ENCODE data around the gene MOB3B.

Gene MOB3B

DNA sequence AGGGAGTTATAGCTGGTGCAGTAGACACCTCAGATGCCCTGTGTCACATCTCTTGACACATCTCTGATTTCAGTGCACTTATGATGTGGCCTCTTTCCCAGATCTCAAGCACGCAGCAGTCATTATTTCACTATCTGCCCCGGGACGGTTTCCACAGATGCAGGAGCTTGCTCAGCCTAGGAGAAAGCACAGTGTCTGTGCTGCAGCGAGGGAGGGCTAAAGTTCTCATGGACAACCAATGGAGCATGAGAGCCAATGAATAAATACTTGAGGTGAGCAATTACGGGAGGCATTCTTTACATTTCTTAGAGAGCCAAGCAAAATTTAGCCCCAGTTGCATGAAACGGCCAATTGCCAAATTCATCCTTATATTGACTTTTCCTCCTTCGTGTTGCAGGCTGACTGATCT lies 7.4 kb upstream of the MOB3B start:
- TF ChIP-seq PRDM6 (tag by site-specific recombination; IDR thresholded peaks at IDR 0.05) = no peak
- Histone ChIP-seq H3K27ac (ENCODE audit: extremely low read depth, low read depth, low read length) (no peak overlapping the region), H3K4me3 (ENCODE audit: low read depth, low read length) (no peak overlapping the region), H3K4me1 (ENCODE audit: control insufficient read depth, insufficient read depth, low read length) (peaks cover 11% of the 10 kb centered on the region; the same call in 1 of the 2 replicates), H3K36me3 (ENCODE audit: control insufficient read depth in 2 of 2, insufficient read depth in 1 of 2, low read length in 2 of 2) (no peaks in the 10 kb centered on the region), H3K9me3 (ENCODE audit: control insufficient read depth, insufficient read depth, low read depth, low read length) (no peaks in the 10 kb centered on the region)
- ChIA-PET CTCF (interaction anchor here (2.7 kb wide), 1 partner anchor 204 kb away, joined by 11 read pairs; no protein-coding TSS in a partner anchor), POLR2A (no interaction called here)

- Histone ChIP-seq H3K27ac (ENCODE audit: extremely low read depth, low read depth, low read length) (no peak overlapping the region), H3K36me3 (ENCODE audit: control insufficient read depth in 2 of 2, insufficient read depth in 1 of 2, low read length in 2 of 2) (no peaks in the 10 kb centered on the region), H3K4me1 (ENCODE audit: control insufficient read depth, insufficient read depth, low read length) (peaks cover 11% of the 10 kb centered on the region; the same call in 1 of the 2 replicates), H3K9me3 (ENCODE audit: control insufficient read depth, insufficient read depth, low read depth, low read length) (no peaks in the 10 kb centered on the region), H3K4me3 (ENCODE audit: low read depth, low read length) (no peak overlapping the region)
- TF ChIP-seq PRDM6 (tag by site-specific recombination; IDR thresholded peaks at IDR 0.05) = no peak
- TF ChIP-seq ZNF600 (tag by site-specific recombination; IDR thresholded peaks at IDR 0.05) = no peak
- TF ChIP-seq MZF1 (tag by site-specific recombination; IDR thresholded peaks at IDR 0.05; ENCODE audit: borderline replicate concordance) = no peak
- TF ChIP-seq SETDB1 (IDR thresholded peaks at IDR 0.05; ENCODE audit: insufficient read length, low read length) = no peak
- no peak for TF ChIP-seq GLIS2 (tag by site-specific recombination; IDR thresholded peaks at IDR 0.05)
- TF ChIP-seq, protein P1, sequence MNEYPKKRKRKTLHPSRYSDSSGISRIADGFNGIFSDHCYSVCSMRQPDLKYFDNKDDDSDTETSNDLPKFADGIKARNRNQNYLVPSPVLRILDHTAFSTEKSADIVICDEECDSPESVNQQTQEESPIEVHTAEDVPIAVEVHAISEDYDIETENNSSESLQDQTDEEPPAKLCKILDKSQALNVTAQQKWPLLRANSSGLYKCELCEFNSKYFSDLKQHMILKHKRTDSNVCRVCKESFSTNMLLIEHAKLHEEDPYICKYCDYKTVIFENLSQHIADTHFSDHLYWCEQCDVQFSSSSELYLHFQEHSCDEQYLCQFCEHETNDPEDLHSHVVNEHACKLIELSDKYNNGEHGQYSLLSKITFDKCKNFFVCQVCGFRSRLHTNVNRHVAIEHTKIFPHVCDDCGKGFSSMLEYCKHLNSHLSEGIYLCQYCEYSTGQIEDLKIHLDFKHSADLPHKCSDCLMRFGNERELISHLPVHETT (tag by site-specific recombination; IDR thresholded peaks at IDR 0.05) = no peak
- no peak for TF ChIP-seq ZNF530 (tag by site-specific recombination; IDR thresholded peaks at IDR 0.05; ENCODE audit: low read depth)
- TF ChIP-seq ZNF785 (tag by site-specific recombination; IDR thresholded peaks at IDR 0.05) = no peak
- TF ChIP-seq ZNF837 (tag by site-specific recombination; IDR thresholded peaks at IDR 0.05) = no peak
- ChIA-PET POLR2A (no interaction called here), CTCF (interaction anchor here (0.5 to 2.7 kb wide), 7 partner anchors 10 to 261 kb away, joined by 3 to 11 read pairs (median 3); no protein-coding TSS in a partner anchor)
Measured at GRCh38 chr9:27536168-27536567, 6.6 kb upstream of the MOB3B start.

- ChIA-PET CTCF (interaction anchor here (0.6 to 1.6 kb wide), 6 partner anchors 10 to 1170 kb away, joined by 3 to 4 read pairs (median 3); no protein-coding TSS in a partner anchor), POLR2A (interaction anchor here (0.5 kb wide), 1 partner anchor 13 kb away, joined by 5 read pairs; no protein-coding TSS in a partner anchor)
- H3K9me3 ChIP-seq (ENCODE audit: control insufficient read depth, insufficient read depth, low read depth, low read length) = no peaks in the 10 kb centered on the region
- TF ChIP-seq ZBTB21 (tag by site-specific recombination; IDR thresholded peaks at IDR 0.05) (no peak), ZNF654 (tag by site-specific recombination; IDR thresholded peaks at IDR 0.05; ENCODE audit: low read depth) (peak; percentile 51), ZNF248 (tag by site-specific recombination; IDR thresholded peaks at IDR 0.05) (no peak), SCRT2 (tag by site-specific recombination; IDR thresholded peaks at IDR 0.05) (no peak), ZNF624 (tag by site-specific recombination; IDR thresholded peaks at IDR 0.05) (no peak), SCRT1 (tag by site-specific recombination; IDR thresholded peaks at IDR 0.05; ENCODE audit: borderline replicate concordance) (no peak), ZSCAN30 (tag by site-specific recombination; IDR thresholded peaks at IDR 0.05) (peak; percentile 60; the same call in 1 of the 2 replicates), ZNF704 (tag by site-specific recombination; IDR thresholded peaks at IDR 0.05) (no peak), MYNN (tag by site-specific recombination; IDR thresholded peaks at IDR 0.05; ENCODE audit: borderline replicate concordance) (no peak), ZNF433 (tag by site-specific recombination; IDR thresholded peaks at IDR 0.05; ENCODE audit: low read depth) (no peak), ZNF768 (tag by site-specific recombination; IDR thresholded peaks at IDR 0.05) (no peak)
- TF ChIP-seq, protein P2, sequence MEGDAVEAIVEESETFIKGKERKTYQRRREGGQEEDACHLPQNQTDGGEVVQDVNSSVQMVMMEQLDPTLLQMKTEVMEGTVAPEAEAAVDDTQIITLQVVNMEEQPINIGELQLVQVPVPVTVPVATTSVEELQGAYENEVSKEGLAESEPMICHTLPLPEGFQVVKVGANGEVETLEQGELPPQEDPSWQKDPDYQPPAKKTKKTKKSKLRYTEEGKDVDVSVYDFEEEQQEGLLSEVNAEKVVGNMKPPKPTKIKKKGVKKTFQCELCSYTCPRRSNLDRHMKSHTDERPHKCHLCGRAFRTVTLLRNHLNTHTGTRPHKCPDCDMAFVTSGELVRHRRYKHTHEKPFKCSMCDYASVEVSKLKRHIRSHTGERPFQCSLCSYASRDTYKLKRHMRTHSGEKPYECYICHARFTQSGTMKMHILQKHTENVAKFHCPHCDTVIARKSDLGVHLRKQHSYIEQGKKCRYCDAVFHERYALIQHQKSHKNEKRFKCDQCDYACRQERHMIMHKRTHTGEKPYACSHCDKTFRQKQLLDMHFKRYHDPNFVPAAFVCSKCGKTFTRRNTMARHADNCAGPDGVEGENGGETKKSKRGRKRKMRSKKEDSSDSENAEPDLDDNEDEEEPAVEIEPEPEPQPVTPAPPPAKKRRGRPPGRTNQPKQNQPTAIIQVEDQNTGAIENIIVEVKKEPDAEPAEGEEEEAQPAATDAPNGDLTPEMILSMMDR (tag by site-specific recombination; IDR thresholded peaks at IDR 0.05) = 0 out of 2 replicates have a peak, but pooled peaks have one; percentile 17
- no peak overlapping the region for H3K4me3 ChIP-seq (ENCODE audit: low read depth, low read length)
- no peak overlapping the region for H3K27ac ChIP-seq (ENCODE audit: extremely low read depth, low read depth, low read length)
- H3K36me3 ChIP-seq (ENCODE audit: control insufficient read depth in 2 of 2, insufficient read depth in 1 of 2, low read length in 2 of 2) = no peaks in the 10 kb centered on the region
- peaks cover 11% of the 10 kb centered on the region; the same call in 1 of the 2 replicates for H3K4me1 ChIP-seq (ENCODE audit: control insufficient read depth, insufficient read depth, low read length)
Measured at GRCh38 chr9:27535701-27536118, 6.1 kb upstream of the MOB3B start.

Measured in HEK293 (cell line).